GM10248 (cell line): Measurements from ENCODE around the gene MAP3K2.

ENCODE experiments used
- CTCF ChIA-PET: fragments of 300-600 bp; sonication (Branson Sonifier 250); formaldehyde crosslinking; extraction: SDS; loops from one replicate; lab custom pipeline; 2021; ENCODE audit warnings: antibody characterized with exemption; lab: Yijun Ruan, JAX
- POLR2A ChIA-PET: fragments of 350-650 bp; sonication (Branson Sonifier 250); formaldehyde crosslinking; extraction: SDS; loops from one replicate; lab custom pipeline; 2020; ENCODE audit warnings: antibody characterized with exemption; lab: Yijun Ruan, JAX
- DNase-seq: peaks from one replicate; pipeline ENCODE4 v3.0.0; 2012; ENCODE audit errors: extremely low spot score
- CTCF ChIP-seq: IDR thresholded peaks from 2 replicates; pipeline ENCODE4 v1.5.1; 2012; ENCODE audit warnings: mild to moderate bottlenecking, low read depth; ENCODE audit errors: extremely low read depth, missing control alignments, control extremely low read depth

The MAP3K2 gene

DNA sequence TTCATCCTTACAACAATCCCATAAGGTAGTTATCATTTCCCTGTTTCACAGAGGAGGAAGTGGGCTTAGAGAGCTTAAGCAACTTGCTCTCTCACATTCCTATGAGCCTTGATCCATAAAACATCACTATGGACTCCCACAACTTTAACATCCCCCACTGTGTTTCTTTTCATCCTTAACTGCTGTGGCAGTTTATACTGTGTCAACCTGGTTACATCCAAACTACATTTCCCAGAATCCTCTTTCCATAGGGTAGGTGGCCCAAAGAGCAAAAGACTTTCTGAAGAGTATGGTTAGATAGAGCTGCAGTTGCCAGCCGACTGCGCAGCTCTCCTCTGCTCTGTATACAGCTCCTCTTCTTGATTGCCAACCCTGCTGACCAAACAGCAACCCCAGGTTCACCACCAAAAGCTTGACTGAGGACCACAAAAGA lies 22.5 kb downstream of the MAP3K2 start:
- no peak for TF ChIP-seq CTCF
- ChIA-PET POLR2A (no interaction called here), CTCF (interaction anchor here (0.6 to 2.2 kb wide), 9 partner anchors 12 to 1648 kb away, joined by 3 to 10 read pairs (median 4); no protein-coding TSS in a partner anchor)
- DNase-seq = no peak

DNA sequence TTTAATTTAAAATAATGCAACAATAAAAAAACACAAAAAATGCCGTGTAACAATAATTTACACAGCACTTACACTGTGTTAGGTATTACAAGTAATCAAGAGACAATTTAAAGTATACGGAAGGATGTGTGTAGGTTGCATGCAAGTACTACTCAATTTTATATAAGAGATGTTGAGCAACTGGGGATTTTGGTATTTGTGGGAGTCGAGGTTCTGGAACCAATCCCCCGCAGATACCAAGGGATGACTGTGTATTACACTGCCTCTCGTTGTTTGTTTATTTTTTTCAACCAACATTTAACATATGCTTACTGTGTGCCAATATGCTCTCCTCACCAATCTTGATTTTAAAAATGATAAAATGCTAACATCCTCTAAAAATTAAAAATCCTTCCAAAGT lies 24.8 kb downstream of the MAP3K2 start:
- ChIA-PET POLR2A (no interaction called here), CTCF (interaction anchor here (1.4 to 1.6 kb wide), 3 partner anchors 17 to 287 kb away, joined by 3 to 5 read pairs (median 3); no protein-coding TSS in a partner anchor)
- TF ChIP-seq CTCF = no peak
- DNase-seq = no peak

- CTCF ChIA-PET = interaction anchor here (1.4 to 1.5 kb wide), 2 partner anchors 17 to 53 kb away, joined by 3 read pairs; no protein-coding TSS in a partner anchor
- no peak for DNase-seq
- POLR2A ChIA-PET = no interaction called here
- TF ChIP-seq CTCF = no peak
Observed at GRCh38 chr2:127361929-127362885, 25.6 kb downstream of the MAP3K2 start.

- POLR2A ChIA-PET = no interaction called here
- CTCF ChIA-PET = no interaction called here
- no peak for DNase-seq
- TF ChIP-seq CTCF = no peak
Observed at GRCh38 chr2:127360242-127360641, 27.5 kb downstream of the MAP3K2 start.

GRCh38 chr2:127359520-127359919 lies 28.3 kb downstream of the MAP3K2 start:
- ChIA-PET CTCF (no interaction called here), POLR2A (no interaction called here)
- TF ChIP-seq CTCF = no peak
- DNase-seq = no peak

GRCh38 chr2:127358971-127359370 lies 28.8 kb downstream of the MAP3K2 start:
- no peak for DNase-seq
- no peak for TF ChIP-seq CTCF
- POLR2A ChIA-PET = no interaction called here
- CTCF ChIA-PET = no interaction called here
